Stimulated activated naive CD8-positive, alpha-beta T cell treated with anti-CD3 and anti-CD28 coated beads, Interleukin-15, amount 100 ng/mL, for 72 hours (primary cell): ENCODE results near the gene MYO3A.
"Not testable (repeated sequence)": the region's sequence is repeated elsewhere in the genome, so short reads cannot be mapped to it uniquely, and the experiment has no call there.

Source experiments
- ATAC-seq: fragments of 150-1000 bp; cut with Tn5 transposase; 2 replicates; pipeline ENCODE4 v1.10.0; 2021; ENCODE audit warnings: mild to moderate bottlenecking, moderate library complexity
- DNase-seq, 2 donors: peaks; one replicate each; pipeline ENCODE4 v3.0.0; 2021 to 2022
- H3K27ac Mint-ChIP-seq, 2 donors: one replicate each; pipeline ENCODE4 v1.8.0; 2022; ENCODE audit warnings: mild to moderate bottlenecking in 2 of 2, mixed read lengths in 2 of 2, moderate library complexity in 2 of 2
- H3K27me3 Mint-ChIP-seq: one replicate; pipeline ENCODE4 v1.8.0; 2022; ENCODE audit warnings: mixed read lengths
- H3K4me1 Mint-ChIP-seq: one replicate; pipeline ENCODE4 v1.8.0; 2022; ENCODE audit warnings: mild to moderate bottlenecking, mixed read lengths
- H3K4me3 Mint-ChIP-seq, 2 donors: one replicate each; pipeline ENCODE4 v1.8.0; 2022; ENCODE audit warnings: mild to moderate bottlenecking in 2 of 2, mixed read lengths in 2 of 2, moderate library complexity in 1 of 2
- H3K9me3 Mint-ChIP-seq, 2 donors: one replicate each; pipeline ENCODE4 v1.8.0; 2022; ENCODE audit warnings: mixed read lengths in 2 of 2

MYO3A gene

DNA sequence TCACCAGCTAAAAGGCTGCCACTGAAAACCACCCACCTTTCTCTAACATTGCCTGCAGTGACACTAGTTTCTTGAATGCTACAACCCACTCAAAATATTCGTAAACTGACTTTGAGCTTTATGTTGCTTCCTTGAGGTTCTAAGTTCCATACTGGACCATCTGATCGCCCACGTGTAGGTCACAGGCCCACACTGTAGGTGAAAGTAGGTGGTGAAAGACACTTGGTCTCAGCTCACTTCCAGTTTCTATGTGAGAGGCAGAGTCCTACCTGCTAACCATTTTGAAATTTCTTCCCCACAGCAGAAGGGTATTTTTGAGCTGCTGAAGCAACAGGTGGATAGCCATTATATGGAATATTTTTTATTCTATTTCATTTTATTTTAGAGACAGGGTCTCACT lies 97.3 kb downstream of the MYO3A start:
- no peaks in the 10 kb centered on the region for H3K27me3 Mint-ChIP-seq
- no peak overlapping the region for H3K4me3 Mint-ChIP-seq
- no peak for DNase-seq
- no peaks in the 10 kb centered on the region for H3K4me1 Mint-ChIP-seq
- no peaks in the 10 kb centered on the region for H3K9me3 Mint-ChIP-seq
- no peak for ATAC-seq
- no peak overlapping the region for H3K27ac Mint-ChIP-seq

DNA sequence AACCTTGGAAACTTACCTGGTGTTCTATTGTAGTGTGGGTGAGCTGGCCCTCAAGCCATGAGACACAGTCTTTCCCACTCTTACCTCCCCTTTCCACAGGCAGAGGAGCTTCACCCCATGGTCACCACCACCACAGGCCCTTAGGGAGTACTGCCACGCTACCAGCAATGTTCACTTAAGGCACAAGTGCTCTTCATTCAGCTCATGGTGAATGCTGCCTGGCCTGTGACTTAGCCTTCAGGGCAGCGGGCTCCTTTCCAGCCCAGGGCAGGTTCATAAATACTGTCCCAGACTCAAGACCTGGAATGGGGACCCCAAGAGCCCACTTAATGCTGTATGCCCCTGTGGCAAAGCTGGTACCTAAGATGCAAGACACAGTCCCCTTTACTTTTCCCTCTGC lies 109.4 kb downstream of the MYO3A start:
- no peak for ATAC-seq
- peaks cover 2 to 23% of the 10 kb centered on the region in 2 donors for H3K9me3 Mint-ChIP-seq

DNA sequence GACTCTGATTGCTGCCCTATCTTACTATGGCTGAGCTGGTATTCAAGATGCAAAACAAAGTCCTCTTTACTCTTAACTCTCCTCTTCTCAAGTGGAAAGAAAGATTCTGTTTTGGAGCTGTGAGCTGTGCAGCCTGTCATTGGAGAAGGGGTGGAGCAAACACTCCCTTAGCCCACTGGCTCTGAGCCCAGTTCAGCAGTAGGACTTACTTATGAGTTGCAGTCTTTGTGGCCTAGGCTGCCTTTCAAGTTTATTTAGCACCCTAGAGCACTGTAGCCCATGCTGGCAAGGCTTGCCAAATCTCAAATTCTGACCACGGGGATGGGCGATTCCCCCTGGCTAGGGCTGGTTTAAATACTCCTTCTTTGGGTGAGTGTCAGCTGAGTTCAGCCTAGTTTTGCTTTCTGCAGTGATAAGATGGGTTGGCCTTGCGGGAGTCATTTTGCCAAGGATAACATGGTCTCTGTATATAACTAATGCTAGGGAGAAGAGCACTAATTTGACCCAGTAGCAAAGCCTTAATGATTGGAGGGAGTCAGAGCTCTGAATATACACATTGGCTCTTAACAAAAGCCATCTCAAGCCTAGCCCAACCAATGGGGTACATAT lies 110.2 kb downstream of the MYO3A start:
- DNase-seq (no peak), ATAC-seq (no peak)
- Mint-ChIP-seq H3K4me3 (no peak overlapping the region), H3K27me3 (no peaks in the 10 kb centered on the region), H3K9me3 (peaks cover 0 to 19% of the 10 kb centered on the region in 2 donors), H3K4me1 (no peaks in the 10 kb centered on the region), H3K27ac (no peak overlapping the region)

More for the DNA sequence above, 109.4 kb downstream of the MYO3A start:
- Mint-ChIP-seq H3K27me3 (no peaks in the 10 kb centered on the region), H3K4me3 (no peak overlapping the region), H3K4me1 (no peaks in the 10 kb centered on the region), H3K27ac (no peak overlapping the region)
- no peak for DNase-seq

DNA sequence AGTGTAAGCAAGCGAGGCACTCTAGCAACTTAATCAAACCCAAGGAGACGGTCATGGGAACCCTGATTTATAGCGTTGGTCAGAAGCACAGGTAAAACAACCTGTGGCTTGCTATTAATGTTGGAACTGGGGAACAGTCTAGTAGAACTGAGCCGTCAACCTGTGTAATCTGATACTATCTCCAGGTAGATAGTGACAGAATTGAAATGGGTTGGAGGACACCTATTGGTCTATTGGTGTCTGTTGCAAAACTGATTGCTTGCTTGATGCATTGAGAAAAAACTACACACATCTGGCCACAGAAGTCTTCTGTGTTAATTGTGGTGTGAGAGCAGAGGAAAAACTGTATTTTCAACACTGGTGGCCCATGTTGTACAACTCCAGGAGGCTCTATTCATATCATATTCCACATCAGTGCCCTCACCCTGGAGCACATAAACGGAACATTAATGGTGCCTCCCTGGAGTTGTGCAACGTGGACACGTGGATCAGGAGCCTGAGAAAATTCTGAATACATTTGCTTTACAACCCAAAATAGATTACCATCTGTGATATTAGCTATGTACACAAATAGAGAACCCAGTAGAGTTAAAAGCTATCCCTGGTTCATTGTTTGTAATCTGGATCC lies 112.2 kb downstream of the MYO3A start:
- ATAC-seq: no peak
- Mint-ChIP-seq H3K4me3 (no peak overlapping the region), H3K4me1 (no peaks in the 10 kb centered on the region), H3K27me3 (no peaks in the 10 kb centered on the region), H3K9me3 (peaks cover 0 to 5% of the 10 kb centered on the region in 2 donors), H3K27ac (no peak overlapping the region)
- no peak for DNase-seq

DNA sequence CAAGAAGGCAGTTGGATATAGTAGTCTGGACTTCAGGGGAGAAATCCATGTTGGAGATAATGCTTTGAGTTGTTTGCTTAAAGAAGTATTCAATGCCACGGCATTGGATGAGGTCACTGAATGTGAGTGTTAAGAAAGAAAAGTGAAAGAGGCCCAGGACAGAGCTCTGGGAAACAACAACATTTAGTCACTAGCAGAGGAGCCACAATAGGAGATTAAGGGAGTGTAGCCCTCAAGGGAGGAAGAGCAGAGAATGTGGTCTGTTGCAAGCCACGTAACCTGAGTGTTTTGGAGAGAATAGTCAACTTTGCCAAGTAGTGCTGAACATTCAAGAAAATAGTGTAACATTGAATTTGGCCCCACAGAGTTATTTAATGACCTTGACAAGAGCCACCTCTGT lies 114.7 kb downstream of the MYO3A start:
- Mint-ChIP-seq H3K4me1 (no peaks in the 10 kb centered on the region), H3K27ac (no peak overlapping the region), H3K27me3 (no peaks in the 10 kb centered on the region), H3K4me3 (no peak overlapping the region), H3K9me3 (no peaks in the 10 kb centered on the region)
- ATAC-seq (no peak), DNase-seq (no peak)

DNA sequence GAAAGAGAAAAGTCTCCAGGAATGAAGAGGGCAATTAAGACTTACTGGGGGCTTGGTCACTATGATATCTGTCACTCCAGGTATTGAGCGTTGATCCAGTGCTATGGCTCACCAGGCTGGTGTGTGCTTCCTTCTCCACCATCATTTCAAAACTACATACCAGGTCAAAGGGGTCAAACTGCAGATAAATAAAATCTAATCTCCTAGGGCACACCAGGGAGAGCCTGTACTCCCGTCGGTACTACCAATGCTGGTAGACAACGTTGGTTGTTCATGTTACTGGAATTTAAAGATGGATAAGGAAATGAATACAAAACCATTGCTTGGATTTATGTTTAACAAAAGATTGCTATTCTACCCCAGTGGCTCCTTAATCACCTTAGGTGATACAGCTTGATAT lies 118.3 kb downstream of the MYO3A start:
- Mint-ChIP-seq H3K27ac (no peak overlapping the region), H3K27me3 (no peaks in the 10 kb centered on the region), H3K9me3 (no peaks in the 10 kb centered on the region), H3K4me1 (no peaks in the 10 kb centered on the region), H3K4me3 (no peak overlapping the region)
- ATAC-seq (no peak), DNase-seq (no peak)

DNA sequence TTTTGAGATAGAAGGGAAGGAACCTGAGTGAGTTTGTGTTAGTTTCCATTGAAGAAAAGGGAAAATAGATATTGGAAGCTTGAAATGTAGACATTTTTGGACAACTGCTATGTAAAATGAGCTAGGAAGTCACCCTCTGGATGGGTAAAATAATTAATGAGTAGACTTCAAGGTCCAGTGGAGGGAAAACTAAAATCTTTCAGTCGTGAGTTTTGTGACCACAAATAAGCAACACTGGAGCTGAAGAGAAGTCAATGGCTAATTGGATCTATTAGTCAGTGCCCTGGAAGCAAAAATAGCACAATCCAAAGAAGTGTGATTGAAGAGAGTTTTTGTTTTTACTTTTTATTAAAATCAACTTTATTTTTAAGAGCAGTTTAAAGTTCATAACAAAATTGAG lies 123.4 kb downstream of the MYO3A start:
- Mint-ChIP-seq H3K9me3 (no peaks in the 10 kb centered on the region), H3K27ac (no peak overlapping the region), H3K4me3 (no peak overlapping the region), H3K4me1 (no peaks in the 10 kb centered on the region), H3K27me3 (no peaks in the 10 kb centered on the region)
- DNase-seq (no peak), ATAC-seq (no peak)

DNA sequence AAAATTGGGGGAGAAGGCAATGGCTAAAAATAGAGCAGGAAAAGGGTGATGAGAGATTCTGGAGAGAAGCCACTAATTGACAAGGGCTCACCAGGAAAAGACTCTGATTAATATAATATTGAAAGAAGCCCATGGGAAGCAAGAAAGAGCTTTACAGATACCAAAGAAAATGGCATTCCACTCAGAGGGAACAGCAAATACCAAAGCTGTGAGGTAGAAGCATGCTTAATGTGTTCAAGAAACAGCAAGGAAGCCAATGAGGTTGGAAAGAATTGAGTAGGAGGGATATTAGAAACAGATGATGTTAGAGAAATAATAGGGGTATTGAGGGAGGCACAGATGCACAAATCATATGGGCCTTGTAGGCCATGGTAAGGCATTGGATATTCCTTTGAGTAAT lies 130.1 kb downstream of the MYO3A start:
- DNase-seq (no peak), ATAC-seq (no peak)
- no peaks in the 10 kb centered on the region for H3K27me3 Mint-ChIP-seq
- no peaks in the 10 kb centered on the region for H3K4me1 Mint-ChIP-seq
- no peak overlapping the region for H3K27ac Mint-ChIP-seq
- no peaks in the 10 kb centered on the region for H3K9me3 Mint-ChIP-seq
- no peak overlapping the region for H3K4me3 Mint-ChIP-seq

DNA sequence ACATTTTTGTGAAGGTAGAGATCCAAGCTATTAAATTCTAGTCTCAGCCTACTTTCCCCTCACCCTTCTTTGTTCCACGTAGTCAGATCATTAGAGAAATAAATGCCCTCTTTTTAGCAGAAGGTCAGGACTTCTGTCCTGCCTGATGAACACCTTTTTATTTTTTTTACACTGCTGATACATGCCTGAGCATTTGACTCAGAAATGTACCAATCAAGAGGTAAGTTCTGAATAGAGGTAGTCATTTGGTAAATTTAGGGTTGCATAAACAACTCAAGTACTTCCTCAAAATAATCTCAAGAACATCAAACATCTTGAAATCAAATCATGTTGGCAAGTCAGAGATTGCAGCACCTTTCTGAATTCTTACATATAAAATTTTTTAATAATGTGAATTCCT lies 133.7 kb downstream of the MYO3A start:
- DNase-seq (no peak), ATAC-seq (no peak)
- no peak overlapping the region for H3K4me3 Mint-ChIP-seq
- H3K27ac Mint-ChIP-seq: no peak overlapping the region
- H3K27me3 Mint-ChIP-seq: peaks cover 6% of the 10 kb centered on the region
- no peaks in the 10 kb centered on the region for H3K4me1 Mint-ChIP-seq
- no peaks in the 10 kb centered on the region for H3K9me3 Mint-ChIP-seq

DNA sequence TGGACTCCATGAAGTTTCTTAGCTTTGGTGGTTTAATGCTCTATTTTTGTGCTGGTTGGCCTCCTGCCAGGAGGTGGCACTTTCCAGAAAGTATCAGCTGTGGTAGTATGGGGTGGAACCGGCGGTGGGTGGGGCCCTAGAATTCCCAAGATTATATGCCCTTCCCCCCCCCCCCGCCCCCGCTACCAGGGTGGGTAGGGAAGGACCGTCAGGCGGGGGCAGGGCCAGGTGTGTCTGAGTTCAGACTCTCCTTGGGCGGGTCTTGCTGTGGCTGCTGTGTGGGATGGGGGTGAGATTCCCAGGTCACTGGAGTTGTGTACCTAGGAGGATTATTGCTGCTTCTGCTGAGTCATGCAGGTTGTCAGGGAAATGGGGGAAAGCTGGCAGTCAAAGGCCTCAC lies 146.9 kb downstream of the MYO3A start:
- ATAC-seq, DNase-seq, H3K4me1 Mint-ChIP-seq, H3K27ac Mint-ChIP-seq, H3K4me3 Mint-ChIP-seq, H3K9me3 Mint-ChIP-seq: not testable (repeated sequence)
- peaks cover 27% of the 10 kb centered on the region for H3K27me3 Mint-ChIP-seq

DNA sequence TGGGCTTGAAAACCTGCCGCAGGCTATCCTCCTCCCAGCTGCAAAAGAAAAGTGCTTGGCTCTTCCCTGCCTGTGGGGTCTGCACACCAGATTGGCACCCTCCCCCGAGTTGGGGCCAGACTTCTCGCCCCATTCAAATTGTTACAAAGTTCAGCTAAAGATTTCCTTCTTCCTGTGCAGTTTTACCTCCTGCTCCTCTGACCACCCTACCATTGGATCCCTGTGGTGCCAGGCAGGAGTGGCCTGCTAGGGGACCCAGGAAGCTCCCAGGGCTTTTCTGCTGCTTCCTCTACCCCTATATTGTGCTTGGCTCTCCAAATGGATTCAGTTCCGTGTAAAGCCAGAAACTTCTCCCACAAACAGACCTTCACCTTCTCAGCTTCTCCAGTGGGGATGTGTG lies 147.4 kb downstream of the MYO3A start:
- H3K4me1 Mint-ChIP-seq: no peaks in the 10 kb centered on the region
- no peak for ATAC-seq
- H3K27me3 Mint-ChIP-seq: peaks cover 32% of the 10 kb centered on the region
- no peak overlapping the region for H3K27ac Mint-ChIP-seq
- DNase-seq: no peak
- no peak overlapping the region for H3K4me3 Mint-ChIP-seq
- peaks cover 0 to 5% of the 10 kb centered on the region in 2 donors for H3K9me3 Mint-ChIP-seq

DNA sequence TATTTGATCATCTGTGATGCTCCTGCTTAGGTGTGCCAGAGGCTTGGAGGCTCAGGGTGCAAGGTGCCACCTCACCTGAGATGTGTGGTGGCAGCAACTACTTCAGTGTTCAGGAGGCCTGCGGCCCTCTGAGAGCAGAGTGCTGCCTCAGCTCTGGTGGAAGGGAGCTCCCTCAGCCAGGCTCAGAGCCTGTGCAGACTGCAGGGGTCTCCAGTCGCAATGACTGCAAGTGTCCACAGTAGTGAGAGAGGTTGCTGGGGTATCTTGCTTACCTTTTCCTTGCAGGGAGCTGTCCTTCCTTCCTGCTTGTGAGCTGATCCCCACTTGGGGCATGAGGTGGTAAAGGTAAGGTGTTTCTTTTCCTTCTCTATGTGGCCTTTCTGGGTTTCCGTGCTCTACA lies 151.5 kb downstream of the MYO3A start:
- Mint-ChIP-seq H3K4me1 (no peaks in the 10 kb centered on the region), H3K9me3 (no peaks in the 10 kb centered on the region), H3K27ac (no peak overlapping the region), H3K4me3 (no peak overlapping the region), H3K27me3 (peaks cover 25% of the 10 kb centered on the region)
- ATAC-seq: no peak
- no peak for DNase-seq

DNA sequence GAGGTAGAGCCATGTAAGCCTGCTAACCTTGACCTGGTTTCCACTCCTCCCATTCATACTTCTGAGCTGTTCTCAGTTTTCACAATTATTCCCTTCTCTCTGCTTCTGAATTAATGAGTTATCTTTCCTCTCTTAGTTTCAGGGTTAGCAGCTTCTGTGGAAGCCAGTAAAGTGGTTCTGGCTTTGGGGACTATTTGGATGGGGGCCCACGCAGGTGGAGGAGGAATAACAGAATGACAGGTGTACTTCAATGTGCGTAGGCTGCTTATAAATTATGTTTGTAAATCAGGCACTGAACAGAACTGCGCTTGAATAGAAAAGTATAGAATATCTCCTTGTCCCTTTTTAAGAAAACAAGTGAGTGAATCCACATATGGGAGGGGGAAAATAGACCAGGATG lies 153.6 kb downstream of the MYO3A start:
- no peak for ATAC-seq
- H3K4me1 Mint-ChIP-seq: no peaks in the 10 kb centered on the region
- H3K27ac Mint-ChIP-seq: no peak overlapping the region
- DNase-seq: no peak
- no peak overlapping the region for H3K4me3 Mint-ChIP-seq
- H3K9me3 Mint-ChIP-seq: no peaks in the 10 kb centered on the region
- peaks cover 15% of the 10 kb centered on the region for H3K27me3 Mint-ChIP-seq

DNA sequence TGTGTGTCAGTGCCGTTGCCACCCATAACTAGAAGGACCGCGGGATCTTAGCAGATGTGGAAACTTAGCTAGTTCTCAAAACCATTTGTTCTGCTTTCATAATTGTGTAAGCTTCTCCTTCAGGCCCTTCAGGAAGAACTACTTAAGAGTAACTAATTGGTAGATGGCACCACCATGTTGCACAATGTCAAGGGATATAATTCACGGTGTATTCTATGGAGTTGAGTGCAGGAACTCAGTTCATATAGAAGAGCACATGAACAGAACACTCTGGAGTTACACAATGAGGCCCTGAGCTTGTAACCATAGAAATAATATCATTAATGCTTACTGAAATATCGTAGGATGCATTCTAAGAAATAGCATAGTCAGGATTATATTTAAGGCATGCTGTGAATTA lies 156.0 kb downstream of the MYO3A start:
- Mint-ChIP-seq H3K27me3 (peaks cover 16% of the 10 kb centered on the region), H3K4me1 (no peaks in the 10 kb centered on the region), H3K9me3 (no peaks in the 10 kb centered on the region), H3K4me3 (no peak overlapping the region), H3K27ac (no peak overlapping the region)
- ATAC-seq (no peak), DNase-seq (no peak)

DNA sequence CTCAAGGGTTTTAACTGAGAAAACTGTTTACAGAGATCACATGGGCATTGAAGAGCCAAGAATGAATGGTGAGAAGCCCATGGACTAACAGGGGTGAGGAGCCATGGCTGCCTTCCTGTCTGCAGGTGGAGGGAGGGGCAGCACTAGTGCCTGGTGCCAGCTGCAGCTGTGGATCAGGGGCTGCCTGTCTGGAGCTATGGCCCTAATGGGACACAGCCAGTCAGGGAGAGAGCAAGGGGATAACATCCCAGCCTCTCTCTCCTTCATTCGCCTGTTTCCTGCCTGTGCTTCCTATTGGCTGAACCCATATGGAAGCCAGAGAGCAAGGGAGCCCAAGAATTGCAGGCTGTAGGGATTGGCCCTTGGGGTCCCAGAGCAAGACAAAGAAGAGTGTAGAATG lies 156.7 kb downstream of the MYO3A start:
- Mint-ChIP-seq H3K4me3 (no peak overlapping the region), H3K27me3 (peaks cover 15% of the 10 kb centered on the region), H3K27ac (no peak overlapping the region), H3K9me3 (no peaks in the 10 kb centered on the region), H3K4me1 (no peaks in the 10 kb centered on the region)
- ATAC-seq: no peak
- no peak for DNase-seq

DNA sequence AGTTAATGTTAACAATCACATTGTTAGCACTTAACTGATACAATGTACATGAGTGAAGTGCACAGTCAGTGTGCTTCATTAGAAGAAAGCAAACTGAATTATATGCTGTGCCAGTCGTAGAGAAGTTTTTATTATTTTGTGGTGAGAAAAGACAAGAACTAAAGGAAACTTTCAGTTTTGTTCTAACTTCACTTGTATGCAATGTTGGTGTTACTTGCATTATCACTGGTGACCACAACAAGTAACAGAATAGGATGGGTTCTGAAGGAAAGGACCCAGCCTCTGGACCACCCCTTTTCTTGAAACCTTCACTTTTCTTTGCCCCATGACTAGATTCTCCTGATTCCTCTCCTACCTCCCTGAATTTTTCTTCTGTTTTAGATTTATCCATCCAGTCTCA lies 159.2 kb downstream of the MYO3A start:
- no peak for DNase-seq
- H3K27me3 Mint-ChIP-seq: peaks cover 8% of the 10 kb centered on the region
- no peaks in the 10 kb centered on the region for H3K4me1 Mint-ChIP-seq
- H3K9me3 Mint-ChIP-seq: no peaks in the 10 kb centered on the region
- no peak overlapping the region for H3K4me3 Mint-ChIP-seq
- no peak overlapping the region for H3K27ac Mint-ChIP-seq
- ATAC-seq: no peak

DNA sequence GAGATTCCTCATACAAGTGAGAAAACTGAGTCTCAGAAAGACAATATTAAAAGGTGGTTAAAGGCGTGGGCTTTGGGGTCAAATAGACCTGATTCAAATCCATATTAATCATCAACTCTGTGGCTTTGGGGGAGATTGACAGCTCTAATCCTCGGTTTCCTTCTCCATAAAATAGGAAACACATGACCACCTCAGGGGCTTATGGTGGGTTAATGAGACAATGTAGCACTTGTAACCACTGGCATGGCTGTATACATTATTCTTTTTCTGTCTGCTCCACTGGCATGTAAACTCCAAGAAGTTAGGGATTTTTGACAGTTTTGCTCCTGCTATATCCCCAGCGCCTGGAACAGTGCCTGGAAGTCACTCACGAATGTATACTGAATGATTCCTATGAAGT lies 161.8 kb downstream of the MYO3A start:
- H3K27ac Mint-ChIP-seq: no peak overlapping the region
- ATAC-seq (no peak), DNase-seq (no peak)

More for the DNA sequence above, 161.8 kb downstream of the MYO3A start:
- Mint-ChIP-seq H3K4me1 (no peaks in the 10 kb centered on the region), H3K4me3 (no peak overlapping the region), H3K27me3 (peaks cover 18% of the 10 kb centered on the region), H3K9me3 (peaks cover 9 to 11% of the 10 kb centered on the region in 2 donors)
